Hematopoietic multipotent progenitor cell treated with erythropoietin and hydrocortisone succinate and interleukin-3 and kit ligand, for 17 days (in vitro differentiated cells): ENCODE measurements around the gene TRNAU1AP.
"Not testable (repeated sequence)": the region's sequence is repeated elsewhere in the genome, so short reads cannot be mapped to it uniquely, and the experiment has no call there.

Experiments used
- DNase-seq: peaks from one replicate; pipeline ENCODE4 v3.0.0-alpha.2; 2015; ENCODE audit warnings: low spot score

TRNAU1AP gene

GRCh38 chr1:28521502-28522164 lies 31.3 kb upstream of the TRNAU1AP start:
- no peak for DNase-seq

DNA sequence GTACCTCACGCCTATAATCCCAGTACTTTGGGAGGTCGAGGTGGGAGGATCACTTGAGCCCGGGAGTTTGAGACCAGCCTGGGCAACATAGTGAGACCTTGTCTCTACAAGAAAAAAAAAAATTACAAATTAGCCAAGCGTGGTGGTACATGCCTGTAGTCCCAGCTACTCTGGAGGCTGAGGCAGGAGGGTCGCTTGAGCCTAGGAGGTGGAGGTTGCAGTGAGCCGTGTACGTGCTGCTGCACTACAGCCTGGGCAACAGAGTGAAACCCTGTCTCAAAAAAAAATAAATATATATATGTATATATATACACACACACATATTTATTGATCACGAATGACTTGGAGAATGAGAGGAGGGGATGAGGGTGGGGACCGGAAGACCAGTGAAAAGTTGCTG lies 30.3 kb upstream of the TRNAU1AP start:
- DNase-seq, result not testable (repeated sequence)

GRCh38 chr1:28525002-28525642 lies 27.8 kb upstream of the TRNAU1AP start:
- not testable (repeated sequence) for DNase-seq

- no peak for DNase-seq
Measured at GRCh38 chr1:28526886-28527285, 26.0 kb upstream of the TRNAU1AP start.

DNA sequence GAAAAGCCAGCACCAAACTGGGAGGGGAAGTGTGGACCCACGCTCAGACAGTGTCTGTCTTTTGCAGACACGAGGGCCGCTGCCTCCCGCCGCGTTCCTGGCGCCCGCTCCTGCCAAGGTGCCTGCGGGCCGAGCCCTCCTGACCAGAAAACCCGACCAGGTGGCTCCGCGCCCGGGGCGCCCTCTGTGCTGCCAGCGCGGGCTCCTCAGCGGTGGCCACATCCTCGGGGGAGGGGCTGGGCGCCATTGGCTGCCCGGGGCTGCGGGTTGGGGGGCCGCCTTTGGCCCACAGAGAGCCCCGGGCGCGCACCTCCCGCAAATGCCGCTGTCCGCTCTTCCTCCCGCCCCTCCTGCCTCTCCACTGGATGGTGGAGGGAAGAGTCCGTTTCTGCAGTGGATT lies 22.4 kb upstream of the TRNAU1AP start:
- DNase-seq, result no peak

DNA sequence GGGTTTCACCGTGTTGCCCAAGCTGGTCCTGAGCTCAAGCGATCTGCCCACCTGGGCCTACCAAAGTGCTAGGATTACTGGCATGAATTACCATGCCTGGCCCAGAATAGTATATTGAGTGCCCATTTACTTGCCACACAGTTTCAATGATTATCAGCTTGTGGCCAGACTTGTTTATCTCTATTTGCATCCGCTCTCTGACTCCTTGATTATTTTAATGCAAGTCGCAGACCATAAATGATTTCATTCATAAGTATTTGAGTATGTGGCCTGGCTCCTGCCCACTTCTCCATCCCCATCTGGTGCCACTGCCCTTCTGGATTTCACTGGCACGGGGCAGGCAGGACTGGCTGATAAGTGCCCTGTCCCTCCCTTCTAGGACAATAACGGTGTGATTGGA lies 18.2 kb upstream of the TRNAU1AP start:
- DNase-seq, result no peak

DNA sequence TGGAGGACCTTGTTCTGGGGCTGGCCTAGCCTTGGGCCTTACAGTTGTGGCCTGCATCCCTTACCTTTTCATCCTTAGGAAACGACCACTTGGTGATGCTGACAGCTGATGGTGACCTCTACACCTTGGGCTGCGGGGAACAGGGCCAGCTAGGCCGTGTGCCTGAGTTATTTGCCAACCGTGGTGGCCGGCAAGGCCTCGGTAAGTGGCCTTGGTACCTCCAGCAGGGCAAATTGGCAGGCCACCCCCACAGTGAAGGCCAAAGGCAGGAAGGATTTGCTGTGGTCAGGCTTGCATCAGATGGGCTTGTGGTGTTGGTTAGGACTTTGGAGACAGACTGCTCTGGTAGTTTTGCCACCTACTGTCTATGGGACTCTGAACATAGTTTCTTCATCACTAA lies 17.7 kb upstream of the TRNAU1AP start:
- no peak for DNase-seq

DNA sequence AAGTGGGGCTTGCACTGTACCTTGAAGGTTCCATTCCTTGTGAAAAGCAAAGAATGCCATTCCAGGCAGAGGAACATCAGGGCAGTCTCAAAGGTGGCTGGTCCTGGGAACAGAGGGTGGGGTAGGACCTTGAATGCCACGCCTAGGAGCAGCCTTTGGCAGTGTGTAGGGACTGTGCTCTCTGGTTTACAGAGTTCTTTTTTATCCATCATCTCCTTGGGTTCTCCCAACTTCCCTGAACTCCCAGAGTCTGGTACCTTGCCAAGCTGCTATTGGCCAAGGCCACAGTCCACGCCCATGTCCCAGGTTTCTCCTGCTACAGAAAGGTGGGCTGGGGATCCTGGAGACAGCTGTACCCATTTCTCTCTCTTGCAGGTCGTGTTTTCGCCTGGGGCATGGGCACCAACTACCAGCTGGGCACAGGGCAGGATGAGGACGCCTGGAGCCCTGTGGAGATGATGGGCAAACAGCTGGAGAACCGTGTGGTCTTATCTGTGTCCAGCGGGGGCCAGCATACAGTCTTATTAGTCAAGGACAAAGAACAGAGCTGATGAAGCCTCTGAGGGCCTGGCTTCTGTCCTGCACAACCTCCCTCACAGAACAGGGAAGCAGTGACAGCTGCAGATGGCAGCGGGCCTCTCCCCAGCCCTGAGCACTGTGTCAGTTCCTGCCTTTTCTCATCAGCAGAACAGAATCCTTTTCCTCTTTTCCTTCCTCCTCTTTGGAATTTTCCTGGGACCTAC lies 15.3 kb upstream of the TRNAU1AP start:
- no peak for DNase-seq

GRCh38 chr1:28538286-28538685 lies 14.6 kb upstream of the TRNAU1AP start:
- DNase-seq, result no peak

DNA sequence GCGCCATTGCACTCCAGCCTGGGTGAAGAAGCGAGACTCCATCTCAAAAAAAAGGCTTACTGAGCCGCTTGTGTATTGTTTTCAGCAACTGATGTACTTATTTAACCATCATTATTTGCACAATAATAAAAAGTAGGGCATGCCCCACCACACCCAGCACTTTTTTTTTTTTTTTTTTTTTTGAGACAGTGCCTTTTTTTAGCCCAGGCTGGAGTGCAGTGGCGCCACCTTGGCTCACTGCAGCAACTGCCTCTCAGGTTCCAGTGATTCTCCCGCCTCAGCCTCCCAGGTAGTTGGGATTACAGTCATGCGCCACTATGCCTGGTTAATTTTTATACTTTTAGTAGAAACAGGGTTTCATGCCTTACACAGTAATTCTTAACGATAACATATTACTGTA lies 12.2 kb upstream of the TRNAU1AP start:
- no peak for DNase-seq

GRCh38 chr1:28541414-28542015 lies 11.4 kb upstream of the TRNAU1AP start:
- not testable (repeated sequence) for DNase-seq

- no peak for DNase-seq
Measured at GRCh38 chr1:28545246-28545628, 7.6 kb upstream of the TRNAU1AP start.

GRCh38 chr1:28548318-28548717 lies 4.6 kb upstream of the TRNAU1AP start:
- no peak for DNase-seq

- no peak for DNase-seq
Measured at GRCh38 chr1:28551381-28551780, 1.5 kb upstream of the TRNAU1AP start.

DNA sequence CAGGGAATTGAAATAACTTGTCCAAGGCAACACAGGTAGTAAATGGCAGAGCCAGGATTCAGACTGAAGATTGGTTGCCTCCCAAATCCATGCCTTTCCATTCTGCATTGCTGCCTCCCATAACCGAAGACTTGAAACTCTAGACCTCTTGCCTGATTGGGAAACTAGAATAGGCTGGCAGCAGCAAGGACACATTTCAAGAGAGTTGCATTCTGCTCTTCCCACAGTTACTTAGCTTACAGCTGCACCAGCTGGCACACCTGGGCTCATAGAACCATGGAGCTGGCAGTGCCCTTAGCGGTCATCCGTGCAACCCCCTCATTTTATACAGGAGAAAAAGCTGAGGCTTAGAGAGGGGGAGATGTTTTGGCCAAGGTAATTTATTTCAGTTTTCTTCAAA lies 8.0 kb downstream of the TRNAU1AP start:
- peak; percentile 3 for DNase-seq

DNA sequence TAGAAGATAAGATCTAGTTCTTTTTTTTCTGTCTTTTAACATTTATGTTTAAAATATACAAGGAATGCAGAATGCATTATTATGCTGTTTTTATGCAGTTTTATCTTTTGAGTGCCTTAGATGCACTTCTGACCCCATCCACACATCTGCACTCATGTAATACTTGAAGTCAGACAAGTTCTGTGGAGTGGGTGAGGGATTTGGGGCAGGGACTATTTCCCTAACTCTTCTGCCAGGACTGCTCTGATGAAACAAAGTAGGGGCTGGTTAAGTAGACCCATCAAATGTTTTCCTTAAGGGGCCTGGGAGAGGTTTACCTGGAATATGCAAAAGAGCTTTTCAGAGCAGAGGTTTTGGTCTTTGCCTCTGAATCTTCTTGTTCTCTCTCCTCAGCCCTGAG lies 11.4 kb downstream of the TRNAU1AP start:
- DNase-seq, result peak; percentile 2

- DNase-seq, result no peak
Measured at GRCh38 chr1:28565040-28565439, 12.2 kb downstream of the TRNAU1AP start.

DNA sequence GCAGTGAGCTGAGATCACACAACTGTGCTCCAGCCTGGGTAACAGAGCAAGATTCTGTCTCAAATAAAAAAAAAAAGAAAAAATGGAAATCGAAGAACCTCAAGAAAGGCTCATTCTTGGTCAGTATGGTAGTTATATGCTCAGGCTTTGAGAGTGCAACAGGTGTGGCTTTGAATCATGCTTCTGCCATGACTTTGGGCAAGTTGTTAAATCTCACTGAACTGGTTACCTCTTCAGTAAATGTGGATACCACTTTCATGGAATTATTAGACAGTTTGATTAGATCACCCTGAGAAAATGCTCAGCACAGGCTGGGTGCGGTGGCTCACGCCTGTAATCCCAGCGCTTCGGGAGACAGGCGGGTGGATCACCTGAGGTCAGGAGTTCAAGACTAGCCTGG lies 12.8 kb downstream of the TRNAU1AP start:
- DNase-seq, result no peak

DNA sequence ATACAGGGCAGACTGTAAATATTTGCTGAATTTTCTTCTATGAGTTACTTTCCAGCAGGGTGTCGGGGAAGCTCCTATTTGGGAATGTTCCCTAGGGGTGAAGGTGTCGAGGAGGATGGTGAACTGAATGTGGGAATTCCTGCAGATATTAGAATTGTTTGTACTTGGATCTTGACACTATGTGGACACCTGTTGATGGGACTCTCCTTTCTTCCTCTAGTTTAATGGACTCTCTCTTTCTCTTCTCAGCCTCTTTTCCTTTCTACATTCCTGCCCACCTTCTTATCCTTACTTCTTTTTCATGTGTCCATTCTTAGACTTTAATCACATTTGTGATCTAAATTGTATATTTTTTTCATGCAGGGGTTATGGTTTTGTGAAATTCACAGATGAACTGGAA lies 14.0 kb downstream of the TRNAU1AP start:
- peak; percentile 3 for DNase-seq

- DNase-seq, result no peak
Measured at GRCh38 chr1:28571911-28572310, 19.0 kb downstream of the TRNAU1AP start.

DNA sequence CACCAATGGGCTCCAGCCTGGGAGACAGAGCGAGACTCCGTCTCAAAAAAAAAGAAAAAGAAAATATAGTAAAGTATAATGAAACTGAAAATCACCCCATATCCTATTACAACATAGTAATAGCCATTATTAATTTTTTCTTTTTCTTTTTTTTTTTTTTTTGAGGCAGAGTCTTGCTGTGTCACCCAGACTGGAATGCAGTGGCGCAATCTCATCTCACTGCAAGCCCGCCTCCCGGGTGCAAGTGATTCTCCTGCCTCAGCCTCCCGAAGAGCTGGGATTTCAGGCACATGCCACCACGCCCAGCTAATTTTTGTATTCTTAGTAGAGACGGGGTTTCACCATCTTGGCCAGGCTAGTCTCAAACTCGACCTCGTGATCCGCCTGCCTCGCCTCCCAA lies 20.0 kb downstream of the TRNAU1AP start:
- not testable (repeated sequence) for DNase-seq

DNA sequence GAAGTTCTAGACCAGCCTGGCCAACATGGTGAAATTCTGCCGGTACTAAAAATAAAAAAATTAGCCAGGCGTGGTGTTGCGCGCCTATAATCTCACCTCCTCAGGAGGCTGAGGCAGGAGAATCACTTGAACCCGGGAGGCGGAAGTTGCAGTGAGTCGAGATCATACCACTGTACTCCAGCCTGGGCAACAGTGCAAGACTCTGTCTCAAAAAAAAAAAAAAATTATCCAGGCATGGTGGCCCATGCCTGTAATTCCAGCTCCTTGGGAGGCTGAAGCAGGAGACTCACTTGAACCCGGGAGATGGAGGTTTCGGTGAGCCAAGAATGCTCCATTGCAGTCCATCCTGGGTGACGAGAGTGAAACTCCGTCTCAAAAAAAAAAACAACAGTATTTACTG lies 20.7 kb downstream of the TRNAU1AP start:
- DNase-seq, result no peak
